ENCODE results near the gene SMPDL3A. TPM values are rescaled to one million over a fixed set of nuclear protein-coding genes. Genes with fewer than 3 reads are reported as not detected.
"Not testable (repeated sequence)": the region's sequence is repeated elsewhere in the genome, so short reads cannot be mapped to it uniquely, and the experiment has no call there.

SMPDL3A gene
- total RNA-seq, 1 donor: 23.5 TPM

GRCh38 chr6:122746688-122747087 is 42.4 kb upstream of the SMPDL3A start:
- Histone ChIP-seq H3K4me1 (ENCODE audit: insufficient read depth, low read length) (no peaks in the 10 kb centered on the region), H3K27me3 (ENCODE audit: insufficient read depth, low read length) (no peaks in the 10 kb centered on the region), H2AFZ (ENCODE audit: low read length) (no peak overlapping the region), H3K4me2 (ENCODE audit: insufficient read depth, low read length) (no peak overlapping the region), H4K20me1 (ENCODE audit: insufficient read depth, low read length) (no peaks in the 10 kb centered on the region), H3K4me3 (ENCODE audit: insufficient read depth, low read length) (no peak overlapping the region), H3K79me2 (ENCODE audit: insufficient read depth, low read length) (no peaks in the 10 kb centered on the region), H3K36me3 (ENCODE audit: insufficient read depth, low read length) (no peaks in the 10 kb centered on the region), H3K27ac (ENCODE audit: low read depth, low read length) (no peak overlapping the region), H3K9me3 (ENCODE audit: low read depth, low read length) (no peaks in the 10 kb centered on the region)
- TF ChIP-seq CTCF (IDR thresholded peaks at IDR 0.05; ENCODE audit: extremely low read depth, low read depth, low read length): no peak
- DNase-seq (ENCODE audit: insufficient read length, low spot score, missing footprints): no peak

- H3K4me2 ChIP-seq (ENCODE audit: insufficient read depth, low read length): no peak overlapping the region
- no peak overlapping the region for H3K4me3 ChIP-seq (ENCODE audit: insufficient read depth, low read length)
- no peaks in the 10 kb centered on the region for H3K36me3 ChIP-seq (ENCODE audit: insufficient read depth, low read length)
- H3K9me3 ChIP-seq (ENCODE audit: low read depth, low read length): no peaks in the 10 kb centered on the region
- H3K27ac ChIP-seq (ENCODE audit: low read depth, low read length): no peak overlapping the region
- no peaks in the 10 kb centered on the region for H4K20me1 ChIP-seq (ENCODE audit: insufficient read depth, low read length)
- H3K4me1 ChIP-seq (ENCODE audit: insufficient read depth, low read length): no peaks in the 10 kb centered on the region
- no peak for DNase-seq (ENCODE audit: insufficient read length, low spot score, missing footprints)
- TF ChIP-seq CTCF (IDR thresholded peaks at IDR 0.05; ENCODE audit: extremely low read depth, low read depth, low read length): no peak
- H3K79me2 ChIP-seq (ENCODE audit: insufficient read depth, low read length): no peaks in the 10 kb centered on the region
- no peak overlapping the region for H2AFZ ChIP-seq (ENCODE audit: low read length)
- no peaks in the 10 kb centered on the region for H3K27me3 ChIP-seq (ENCODE audit: insufficient read depth, low read length)
Measured at GRCh38 chr6:122747573-122747972, 41.5 kb upstream of the SMPDL3A start.

GRCh38 chr6:122748945-122749344 is 40.1 kb upstream of the SMPDL3A start:
- not testable (repeated sequence) for H3K27me3 ChIP-seq (ENCODE audit: insufficient read depth, low read length); H2AFZ ChIP-seq (ENCODE audit: low read length); H3K27ac ChIP-seq (ENCODE audit: low read depth, low read length); H3K4me2 ChIP-seq (ENCODE audit: insufficient read depth, low read length); H3K79me2 ChIP-seq (ENCODE audit: insufficient read depth, low read length); DNase-seq (ENCODE audit: insufficient read length, low spot score, missing footprints); H3K36me3 ChIP-seq (ENCODE audit: insufficient read depth, low read length); H3K4me1 ChIP-seq (ENCODE audit: insufficient read depth, low read length); H3K9me3 ChIP-seq (ENCODE audit: low read depth, low read length); H4K20me1 ChIP-seq (ENCODE audit: insufficient read depth, low read length); H3K4me3 ChIP-seq (ENCODE audit: insufficient read depth, low read length)

GRCh38 chr6:122749451-122750050 is 39.5 kb upstream of the SMPDL3A start:
- no peak for TF ChIP-seq CTCF (IDR thresholded peaks at IDR 0.05; ENCODE audit: extremely low read depth, low read depth, low read length)
- no peaks in the 10 kb centered on the region for H3K27me3 ChIP-seq (ENCODE audit: insufficient read depth, low read length)
- H3K4me1 ChIP-seq (ENCODE audit: insufficient read depth, low read length): no peaks in the 10 kb centered on the region
- H3K79me2 ChIP-seq (ENCODE audit: insufficient read depth, low read length): no peaks in the 10 kb centered on the region
- no peak overlapping the region for H2AFZ ChIP-seq (ENCODE audit: low read length)
- H3K4me2 ChIP-seq (ENCODE audit: insufficient read depth, low read length): no peak overlapping the region
- no peak overlapping the region for H3K4me3 ChIP-seq (ENCODE audit: insufficient read depth, low read length)
- no peaks in the 10 kb centered on the region for H3K9me3 ChIP-seq (ENCODE audit: low read depth, low read length)
- no peaks in the 10 kb centered on the region for H4K20me1 ChIP-seq (ENCODE audit: insufficient read depth, low read length)
- no peak overlapping the region for H3K27ac ChIP-seq (ENCODE audit: low read depth, low read length)
- DNase-seq (ENCODE audit: insufficient read length, low spot score, missing footprints): no peak
- H3K36me3 ChIP-seq (ENCODE audit: insufficient read depth, low read length): no peaks in the 10 kb centered on the region

All from osteoblast (primary cell).